Sigmoid colon (tissue), 7 donors: ENCODE data around the gene ATP6V1C2. TPM values are rescaled to one million over a fixed set of nuclear protein-coding genes. Genes with fewer than 3 reads are reported as not detected.

Experiments used
- DNase-seq: peaks from one replicate; pipeline ENCODE4 v3.0.0-alpha.2; 2019
- H3K27ac ChIP-seq, 4 donors: fragments of 200-600 bp; sonication (generic); one replicate each; pipeline ENCODE4 v1.5.1; 2016 to 2019; ENCODE audit warnings: mild to moderate bottlenecking in 1 of 4
- H3K27me3 ChIP-seq, 3 donors: fragments of 200-600 bp; sonication (generic); one replicate each; pipeline ENCODE4 v1.5.1; 2019; ENCODE audit warnings: mild to moderate bottlenecking in 1 of 3
- H3K36me3 ChIP-seq, 4 donors: fragments of 200-600 bp; sonication (generic); one replicate each; pipeline ENCODE4 v1.5.1; 2016 to 2019
- H3K4me1 ChIP-seq, 4 donors: fragments of 200-600 bp; sonication (generic); one replicate each; pipeline ENCODE4 v1.5.1; 2017 to 2019
- H3K4me3 ChIP-seq, 4 donors: fragments of 200-600 bp; sonication (generic); one replicate each; pipeline ENCODE4 v1.5.1; 2017 to 2019; ENCODE audit warnings: mild to moderate bottlenecking in 2 of 4, moderate library complexity in 1 of 4
- H3K9me3 ChIP-seq, 4 donors: fragments of 200-600 bp in 3 of 4; sonication (generic) in 3 of 4; one replicate each; pipeline versions ENCODE4 v1.5.1 to v1.6.1; 2013 to 2019
- CTCF ChIP-seq, 4 experiments: fragments of 450-650 bp in 3 of 4; fragments of 200-600 bp in 1 of 4; IDR thresholded peaks; one replicate each; pipeline ENCODE4 v1.5.1; 2016 to 2019; ENCODE audit warnings: antibody characterized with exemption in 4 of 4, mild to moderate bottlenecking in 3 of 4, moderate library complexity in 2 of 4
- EP300 ChIP-seq, 4 donors: sonication (generic); formaldehyde crosslinking; IDR thresholded peaks; one replicate each; pipeline ENCODE4 v1.6.1; 2017; ENCODE audit warnings: antibody characterized with exemption in 4 of 4
- POLR2A ChIP-seq, 2 donors: fragments of 450-650 bp; IDR thresholded peaks; one replicate each; pipeline ENCODE4 v1.6.1; 2016; ENCODE audit warnings: antibody characterized with exemption in 2 of 2, mild to moderate bottlenecking in 2 of 2, moderate library complexity in 2 of 2
- POLR2AphosphoS5 ChIP-seq, 4 donors: sonication (generic); formaldehyde crosslinking; IDR thresholded peaks; one replicate each; pipeline ENCODE4 v1.6.1; 2017; ENCODE audit warnings: antibody characterized with exemption in 4 of 4
- WGBS, 2 donors: extraction: QIAGEN DNeasy Blood & Tissue Kit; methylation state at CpG; one replicate each; pipeline ENCODE4 v1.1.7; 2013; 5-methylcytosine and 5-hydroxymethylcytosine counted together
- intact Hi-C: fragments of 100-400 bp; cut with DNase I; formaldehyde crosslinking; loops from one replicate; pipeline ENCODE4 v1.15.1; 2023
- polyA plus RNA-seq, 3 donors: library from polyadenylated mRNA; stranded (reverse); fragments of 200-250 nt; gene quantifications; one replicate each; pipeline ENCODE4 v1.2.3, GENCODE V29; 2013
- total RNA-seq, 4 donors: library from RNA; depleted of rRNA; stranded (reverse); fragments of >200 nt; gene quantifications; one replicate each; pipeline ENCODE4 v1.1.0, GENCODE V29; 2016
- donor health status: healthy with polysubstance abuse.
- donor health status: Bipolar disorder and iron deficiency.
- donor health status: healthy.

ATP6V1C2 gene
- total and polyA plus RNA-seq, 7 donors: under 0.01 to 0.93 (median 0.39) TPM; not detected in 3

DNA sequence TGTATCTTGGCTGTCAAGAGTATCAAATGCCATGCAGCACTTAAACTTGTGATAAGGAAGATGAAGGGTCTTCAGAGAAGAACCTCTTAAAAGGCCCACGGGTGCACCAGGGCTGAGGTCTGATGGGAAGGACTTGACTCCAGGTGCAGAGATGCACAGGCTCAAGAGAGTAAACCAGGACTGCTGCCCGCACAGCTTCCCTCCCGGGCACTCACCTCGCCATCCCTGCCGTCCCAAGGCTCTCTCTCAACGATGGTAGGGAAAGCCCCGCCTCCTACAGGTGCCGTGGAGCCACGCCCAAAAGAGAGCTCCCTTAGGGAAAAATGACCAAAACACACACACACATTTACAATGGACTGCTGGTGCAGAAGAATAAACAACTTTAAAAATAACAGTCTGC is 63.3 kb downstream of the ATP6V1C2 start:
- intact Hi-C loops: no loop called here
- 61 to 84% methylated on average over 9 of the region's 9 CpGs for WGBS, 2 donors

DNA sequence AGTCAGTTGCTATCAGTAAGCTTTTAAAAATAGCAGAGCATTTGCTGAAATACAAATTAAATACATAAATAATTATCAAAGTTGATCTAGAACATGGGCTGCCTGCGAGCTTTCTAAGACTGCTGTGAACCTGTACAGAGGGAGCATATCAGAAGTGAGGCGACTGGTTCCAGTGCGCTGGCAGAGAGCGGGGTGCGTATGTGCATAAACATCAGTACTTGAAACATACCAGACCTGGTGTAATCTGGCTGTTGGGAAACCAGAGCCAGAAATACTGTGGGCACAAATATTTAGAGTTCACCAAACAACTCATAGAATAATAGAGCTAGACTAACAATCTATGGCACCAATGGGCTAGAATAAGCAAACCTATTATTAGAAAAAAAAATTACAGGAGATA is 63.8 kb downstream of the ATP6V1C2 start:
- Histone ChIP-seq H3K4me1 (peaks cover 0 to 16% (median 5%) of the 10 kb centered on the region in 4 donors), H3K27ac (peak overlapping the region in 3 of 4 donors; percentile 63 to 75 (median 70)), H3K9me3 (no peaks in the 10 kb centered on the region), H3K27me3 (no peaks in the 10 kb centered on the region), H3K36me3 (peaks cover 22 to 97% (median 54%) of the 10 kb centered on the region in 4 donors), H3K4me3 (no peak overlapping the region)
- 95 to 98% methylated on average over 5 of the region's 5 CpGs for WGBS, 2 donors
- peak in 3 of 4 donors; percentile 59 to 87 (median 66) for TF ChIP-seq POLR2AphosphoS5 (IDR thresholded peaks at IDR 0.05)
- TF ChIP-seq POLR2A (IDR thresholded peaks at IDR 0.05): no peak
- TF ChIP-seq EP300 (IDR thresholded peaks at IDR 0.05): peak in 2 of 4 donors; percentile 4 to 47
- DNase-seq: peak; percentile 76
- intact Hi-C loops: no loop called here

More for the DNA sequence above, 63.3 kb downstream of the ATP6V1C2 start:
- Histone ChIP-seq H3K27ac (peak overlapping the region in 3 of 4 donors; percentile 63 to 75 (median 70)), H3K4me3 (no peak overlapping the region), H3K27me3 (no peaks in the 10 kb centered on the region), H3K36me3 (peaks cover 16 to 97% (median 51%) of the 10 kb centered on the region in 4 donors), H3K4me1 (peaks cover 0 to 16% (median 5%) of the 10 kb centered on the region in 4 donors), H3K9me3 (no peaks in the 10 kb centered on the region)
- DNase-seq: no peak
- no peak for TF ChIP-seq CTCF (IDR thresholded peaks at IDR 0.05)
- no peak for TF ChIP-seq EP300 (IDR thresholded peaks at IDR 0.05)
- TF ChIP-seq POLR2AphosphoS5 (IDR thresholded peaks at IDR 0.05): no peak
- TF ChIP-seq POLR2A (IDR thresholded peaks at IDR 0.05): no peak

GRCh38 chr2:10786240-10786982 is 65.0 kb downstream of the ATP6V1C2 start:
- peaks cover 0 to 16% (median 5%) of the 10 kb centered on the region in 4 donors for H3K4me1 ChIP-seq
- H3K27me3 ChIP-seq: no peaks in the 10 kb centered on the region
- no peaks in the 10 kb centered on the region for H3K9me3 ChIP-seq
- WGBS, 2 donors: 94 to 97% methylated on average over 12 of the region's 12 CpGs
- DNase-seq: no peak
- H3K27ac ChIP-seq: peak overlapping the region in 3 of 4 donors; percentile 63 to 75 (median 70)
- no peak overlapping the region for H3K4me3 ChIP-seq
- intact Hi-C loops: no loop called here
- H3K36me3 ChIP-seq: peaks cover 32 to 97% (median 55%) of the 10 kb centered on the region in 4 donors
- TF ChIP-seq CTCF (IDR thresholded peaks at IDR 0.05): no peak
- no peak for TF ChIP-seq POLR2AphosphoS5 (IDR thresholded peaks at IDR 0.05)
- TF ChIP-seq EP300 (IDR thresholded peaks at IDR 0.05): no peak
- no peak for TF ChIP-seq POLR2A (IDR thresholded peaks at IDR 0.05)

DNA sequence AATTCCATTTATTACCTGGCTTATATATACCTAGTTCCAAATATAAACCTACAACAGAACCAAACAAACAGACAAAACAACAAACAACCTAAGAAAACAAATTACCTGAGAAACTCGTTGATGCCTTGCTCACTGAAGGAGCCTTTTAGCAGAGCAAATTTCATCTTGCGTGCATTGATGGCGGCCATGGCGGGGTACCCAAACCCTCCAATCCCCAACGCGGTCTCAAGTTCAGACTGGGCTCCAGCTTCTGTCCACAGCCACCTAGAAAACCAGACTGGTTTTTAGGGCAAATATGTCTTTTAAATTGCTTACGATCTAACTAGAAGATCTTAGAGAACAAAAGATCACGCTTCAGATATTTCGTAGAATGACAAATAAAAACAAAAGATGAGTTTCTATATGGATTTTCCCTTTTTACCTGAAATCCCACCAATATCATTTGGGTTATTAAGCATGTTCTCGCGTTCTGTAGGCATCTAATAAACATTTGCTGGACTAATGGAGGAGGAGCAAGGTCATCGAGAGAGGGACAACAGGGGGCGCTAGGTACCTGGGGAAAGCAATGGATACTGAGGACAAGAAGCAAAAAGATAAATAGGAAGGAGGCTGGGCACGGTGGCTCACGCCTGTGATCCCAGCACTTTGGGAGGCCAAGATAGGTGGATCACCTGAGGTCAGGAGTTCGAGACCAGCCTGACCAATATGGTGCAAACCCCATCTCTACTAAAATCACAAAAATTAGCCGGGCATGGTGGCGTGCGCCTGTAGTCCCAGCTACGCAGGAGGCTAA is 65.9 kb downstream of the ATP6V1C2 start:
- intact Hi-C loops: no loop called here
- Histone ChIP-seq H3K4me3 (no peak overlapping the region), H3K27ac (no peak overlapping the region), H3K4me1 (peaks cover 0 to 19% (median 5%) of the 10 kb centered on the region in 4 donors), H3K36me3 (peaks cover 34 to 97% (median 51%) of the 10 kb centered on the region in 4 donors), H3K9me3 (no peaks in the 10 kb centered on the region), H3K27me3 (no peaks in the 10 kb centered on the region)
- no peak for TF ChIP-seq POLR2AphosphoS5 (IDR thresholded peaks at IDR 0.05)
- TF ChIP-seq EP300 (IDR thresholded peaks at IDR 0.05): no peak
- TF ChIP-seq POLR2A (IDR thresholded peaks at IDR 0.05): no peak
- DNase-seq: no peak
- 89 to 92% methylated on average over 20 of the region's 20 CpGs for WGBS, 2 donors

DNA sequence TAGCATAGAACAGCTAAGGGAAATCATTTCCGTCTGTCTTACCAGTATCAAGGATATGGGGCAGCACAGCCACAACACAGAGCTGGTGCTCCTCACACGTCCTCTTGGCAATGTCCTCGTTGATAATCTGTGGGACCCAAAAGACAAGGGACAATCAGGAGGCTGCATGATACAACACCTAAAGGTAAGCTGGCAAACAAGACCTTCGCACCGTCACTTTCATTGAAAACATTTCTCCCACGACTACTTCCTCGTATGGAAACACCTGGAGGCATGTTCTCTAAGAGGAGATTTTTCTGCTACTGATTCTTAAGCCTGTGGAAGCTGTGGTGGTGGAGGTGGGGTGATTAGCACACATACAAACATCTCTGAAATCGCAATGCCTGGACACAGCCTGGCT is 67.4 kb downstream of the ATP6V1C2 start:
- H3K27me3 ChIP-seq: no peaks in the 10 kb centered on the region
- TF ChIP-seq POLR2A (IDR thresholded peaks at IDR 0.05) (no peak), POLR2AphosphoS5 (IDR thresholded peaks at IDR 0.05) (no peak), CTCF (IDR thresholded peaks at IDR 0.05) (no peak), EP300 (IDR thresholded peaks at IDR 0.05) (no peak)
- DNase-seq: no peak
- no peaks in the 10 kb centered on the region for H3K9me3 ChIP-seq
- WGBS, 2 donors: 21 to 62% methylated on average over 8 of the region's 8 CpGs
- intact Hi-C loops: no loop called here
- peaks cover 36 to 97% (median 54%) of the 10 kb centered on the region in 4 donors for H3K36me3 ChIP-seq
- H3K4me1 ChIP-seq: peaks cover 0 to 22% (median 6%) of the 10 kb centered on the region in 4 donors
- no peak overlapping the region for H3K4me3 ChIP-seq
- no peak overlapping the region for H3K27ac ChIP-seq
